IMR-90 (cell line): ENCODE data around the gene MINAR1. TPM values are rescaled to one million over a fixed set of nuclear protein-coding genes. Genes with fewer than 3 reads are reported as not detected.
"Not testable (repeated sequence)": the region's sequence is repeated elsewhere in the genome, so short reads cannot be mapped to it uniquely, and the experiment has no call there.

ENCODE experiments used
- ATAC-seq: fragments of 200-7000 bp; cut with Tn5 transposase; 2 replicates; pipeline ENCODE4 v1.9.1; 2020; ENCODE audit warnings: low read depth, mild to moderate bottlenecking, moderate library complexity
- BruUV-seq: library from RNA; stranded (reverse); fragments of 400-500 nt; replicated peaks from 2 replicates; lab custom pipeline; 2021; lab: Mats Ljungman, UMichigan
- CTCF ChIA-PET: fragments of 300-600 bp; formaldehyde crosslinking; extraction: SDS; loops from one replicate; lab custom pipeline; 2021; ENCODE audit warnings: antibody characterized with exemption; lab: Yijun Ruan, JAX
- POLR2A ChIA-PET: fragments of 300-600 bp; sonication (Branson Sonifier 250); formaldehyde crosslinking; loops from one replicate; lab custom pipeline; 2022; ENCODE audit warnings: antibody characterized with exemption; ENCODE audit not compliant: unreplicated experiment; lab: Charles Lee
- DNase-seq: peaks from one replicate; pipeline ENCODE4 v3.0.0; 2013
- H2AFZ ChIP-seq: replicated peaks from 2 replicates; pipeline ENCODE3; 2013; ENCODE audit warnings: low read length, mild to moderate bottlenecking; ENCODE audit not compliant: poor library complexity
- H2AK5ac ChIP-seq: 2 replicates; pipeline ENCODE4 v1.6.1; 2013; ENCODE audit warnings: low read depth, low read length, inconsistent platforms
- H2AK9ac ChIP-seq: replicated peaks from 2 replicates; pipeline ENCODE3; 2013; ENCODE audit warnings: mild to moderate bottlenecking, low read depth, low read length, moderate library complexity; ENCODE audit not compliant: poor library complexity
- H2BK120ac ChIP-seq: 2 replicates; pipeline ENCODE4 v1.6.1; 2013; ENCODE audit warnings: low read depth, low read length, inconsistent platforms
- H2BK15ac ChIP-seq: 3 replicates; pipeline ENCODE4 v1.6.1; 2013; ENCODE audit warnings: low read depth, low read length, inconsistent platforms
- H2BK20ac ChIP-seq: 2 replicates; pipeline ENCODE4 v1.6.1; 2013; ENCODE audit warnings: low read depth, mild to moderate bottlenecking, inconsistent platforms, low read length, moderate library complexity
- H2BK5ac ChIP-seq: 2 replicates; pipeline ENCODE4 v1.6.1; 2013; ENCODE audit warnings: mild to moderate bottlenecking, low read depth, low read length, inconsistent platforms; ENCODE audit not compliant: poor library complexity, severe bottlenecking
- H3K14ac ChIP-seq: replicated peaks from 2 replicates; pipeline ENCODE4 v1.6.1; 2013; ENCODE audit warnings: low read depth, low read length, inconsistent platforms
- H3K18ac ChIP-seq: 2 replicates; pipeline ENCODE4 v1.6.1; 2013; ENCODE audit warnings: low read depth, low read length, control low read depth
- H3K23ac ChIP-seq: 2 replicates; pipeline ENCODE4 v1.6.1; 2013; ENCODE audit warnings: low read depth, low read length, inconsistent platforms
- H3K27ac ChIP-seq: 2 replicates; pipeline ENCODE4 v1.5.1; 2013; ENCODE audit warnings: mild to moderate bottlenecking, control low read depth, low read length; ENCODE audit not compliant: insufficient read depth
- H3K27me3 ChIP-seq: 2 replicates; pipeline ENCODE4 v1.6.1; 2013; ENCODE audit warnings: low read length; ENCODE audit not compliant: control insufficient read depth, insufficient read depth
- H3K36me3 ChIP-seq: 2 replicates; pipeline ENCODE4 v1.6.1; 2013; ENCODE audit warnings: low read length, mixed read lengths; ENCODE audit not compliant: control insufficient read depth, insufficient read depth
- H3K4ac ChIP-seq: 2 replicates; pipeline ENCODE4 v1.6.1; 2013; ENCODE audit warnings: low read depth, low read length, inconsistent platforms
- H3K4me1 ChIP-seq: 2 replicates; pipeline ENCODE4 v1.6.1; 2013; ENCODE audit warnings: low read length, mixed read lengths; ENCODE audit not compliant: control insufficient read depth, insufficient read depth
- H3K4me2 ChIP-seq: 2 replicates; pipeline ENCODE4 v1.6.1; 2013; ENCODE audit warnings: low read depth, mild to moderate bottlenecking, control low read depth, low read length, moderate library complexity
- H3K4me3 ChIP-seq: 2 replicates; pipeline ENCODE4 v1.5.1; 2013; ENCODE audit warnings: low read depth, mild to moderate bottlenecking, control low read depth, low read length, moderate library complexity; ENCODE audit not compliant: insufficient read depth
- H3K56ac ChIP-seq: 2 replicates; pipeline ENCODE4 v1.6.1; 2013; ENCODE audit warnings: low read length, inconsistent platforms; ENCODE audit not compliant: insufficient read depth; ENCODE audit errors: extremely low read depth
- H3K79me1 ChIP-seq, 2 experiments: 2 replicates each; pipeline ENCODE4 v1.6.1; 2013; ENCODE audit warnings: low read length in 2 of 2, inconsistent platforms in 1 of 2, low read depth in 1 of 2
- H3K9ac ChIP-seq: 2 replicates; pipeline ENCODE4 v1.6.1; 2013; ENCODE audit warnings: low read depth, low read length, control low read depth
- H3K9me1 ChIP-seq: 2 replicates; pipeline ENCODE4 v1.6.1; 2013; ENCODE audit warnings: low read length, inconsistent platforms; ENCODE audit not compliant: insufficient read depth
- H3K9me3 ChIP-seq: 2 replicates; pipeline ENCODE4 v1.6.1; 2013; ENCODE audit warnings: low read length; ENCODE audit not compliant: control insufficient read depth, insufficient read depth
- H4K20me1 ChIP-seq: 2 replicates; pipeline ENCODE4 v1.6.1; 2013; ENCODE audit warnings: low read length, inconsistent platforms; ENCODE audit not compliant: insufficient read depth
- H4K5ac ChIP-seq: 2 replicates; pipeline ENCODE4 v1.6.1; 2013; ENCODE audit warnings: mild to moderate bottlenecking, low read depth, low read length, control low read depth
- H4K8ac ChIP-seq, 2 experiments: 2 replicates each; pipeline ENCODE4 v1.6.1; 2013; ENCODE audit warnings: low read depth in 2 of 2, low read length in 2 of 2, control low read depth in 1 of 2, inconsistent platforms in 1 of 2
- H4K91ac ChIP-seq: 2 replicates; pipeline ENCODE4 v1.6.1; 2013; ENCODE audit warnings: low read depth, low read length, inconsistent platforms; ENCODE audit not compliant: insufficient read depth
- CHD1 ChIP-seq: IDR thresholded peaks from 2 replicates; pipeline ENCODE4 v1.6.1; 2012; ENCODE audit warnings: low read depth, low read length, improper control_type of control experiment
- MAZ ChIP-seq: IDR thresholded peaks from 2 replicates; pipeline ENCODE4 v1.6.1; 2012; ENCODE audit warnings: low read depth, mild to moderate bottlenecking, low read length, improper control_type of control experiment, moderate library complexity, borderline replicate concordance
- NFE2L2 ChIP-seq: fragments of 150-350 bp; IDR thresholded peaks from 2 replicates; pipeline ENCODE4 v1.6.1; 2016; ENCODE audit warnings: low read depth, mild to moderate bottlenecking, low read length
- POLR2A ChIP-seq: IDR thresholded peaks from 2 replicates; pipeline ENCODE4 v1.6.1; 2012; ENCODE audit warnings: mild to moderate bottlenecking, low read depth, low read length
- WGBS, 2 experiments: methylation state at CpG; one replicate each; pipeline versions ENCODE4 v1.1.5 to v1.1.7; 2013; ENCODE audit warnings: missing lambda C conversion rate in 2 of 2; ENCODE audit not compliant: insufficient read length in 1 of 2; ENCODE audit errors: extremely low coverage in 2 of 2; 5-methylcytosine and 5-hydroxymethylcytosine counted together
- dilution Hi-C: fragments of 300-500 bp; cut with HindIII; formaldehyde crosslinking; loops from one replicate; pipeline ENCODE4 v1.14.3; 2018; ENCODE audit warnings: low sequenced_read_pairs; ENCODE audit not compliant: unreplicated experiment
- in situ Hi-C: fragments of 300-500 bp; cut with MboI; formaldehyde crosslinking; loops from 3 replicates; pipeline ENCODE4 v1.14.3; 2019; ENCODE audit warnings: low sequenced_read_pairs, inconsistent platforms, mixed read lengths
- intact Hi-C: fragments of 100-400 bp; cut with micrococcal nuclease; formaldehyde crosslinking; loops from 2 replicates; pipeline ENCODE4 v1.10.0; 2022
- polyA plus RNA-seq, 3 experiments: library from polyadenylated mRNA; depleted of rRNA; stranded (reverse); fragments of >200 nt; gene quantifications; 2 replicates each; pipeline ENCODE4 v1.2.3, GENCODE V29; 2012; ENCODE audit warnings: low replicate concordance in 1 of 3
- total RNA-seq: library from RNA; depleted of rRNA; stranded (reverse); fragments of >200 nt; gene quantifications from 2 replicates; pipeline ENCODE4 v1.2.3, GENCODE V29; 2012

MINAR1 gene
- total and polyA plus RNA-seq, 2 of the 4 experiments (the other 2 are of a cell fraction) = 0.65 to 1.6 TPM

DNA sequence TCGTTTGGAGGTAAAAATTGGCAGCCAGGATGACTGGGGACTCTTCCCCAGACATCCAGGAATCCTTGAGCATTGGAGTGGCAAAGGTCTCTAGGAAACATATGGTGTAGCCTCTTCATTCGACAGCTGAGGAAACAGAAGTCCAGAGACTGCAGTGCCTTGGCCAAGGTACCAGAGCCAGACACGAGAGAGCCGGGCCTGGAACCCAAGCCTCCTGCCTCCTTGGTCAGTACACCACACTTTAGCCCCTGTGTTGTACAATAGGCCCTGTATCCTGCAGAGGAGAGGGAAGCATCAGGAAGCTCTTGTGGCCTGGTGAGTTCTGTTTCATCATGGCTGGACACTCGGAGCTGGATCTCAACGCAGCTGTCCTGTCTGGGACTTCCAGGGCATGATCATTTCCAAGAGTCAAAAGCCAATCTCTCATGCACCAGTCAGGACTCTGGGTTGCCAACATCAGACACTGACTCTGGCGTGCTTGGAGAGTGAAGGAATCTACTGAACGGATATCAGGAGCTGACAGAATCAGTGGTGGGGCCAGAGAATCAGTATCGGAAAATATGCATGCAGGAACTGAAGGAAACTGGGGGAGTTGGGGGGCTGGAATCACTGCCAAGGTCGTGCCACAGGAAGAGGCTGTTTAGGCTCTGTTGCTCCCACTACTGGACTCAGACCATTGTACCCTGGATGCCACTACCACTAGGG, 6.4 kb upstream of the MINAR1 start:
- dilution Hi-C loops = no loop called here
- H2BK5ac ChIP-seq = no peak overlapping the region
- in situ Hi-C loops = no loop called here
- no peak overlapping the region for H3K14ac ChIP-seq
- no peaks in the 10 kb centered on the region; the same call in 1 of the 2 replicates for H4K20me1 ChIP-seq
- H3K23ac ChIP-seq = no peak overlapping the region
- H3K4me2 ChIP-seq = no peak overlapping the region
- no peak overlapping the region for H3K4ac ChIP-seq
- intact Hi-C loops = no loop called here
- H3K4me1 ChIP-seq = no peaks in the 10 kb centered on the region
- H4K91ac ChIP-seq = no peak overlapping the region
- H3K79me1 ChIP-seq = no peaks in the 10 kb centered on the region
- H3K27me3 ChIP-seq = peaks cover 12% of the 10 kb centered on the region
- H2BK120ac ChIP-seq = no peak overlapping the region
- H4K8ac ChIP-seq = no peak overlapping the region
- no peak for TF ChIP-seq NFE2L2
- TF ChIP-seq POLR2A = no peak
- no peak for TF ChIP-seq CHD1
- no peak for TF ChIP-seq MAZ
- no peak overlapping the region for H3K27ac ChIP-seq
- no peak overlapping the region for H3K18ac ChIP-seq
- H3K9ac ChIP-seq = no peak overlapping the region
- DNase-seq (no peak), ATAC-seq (no peak)
- ChIA-PET POLR2A (no interaction called here), CTCF (no interaction called here)
- H2AK9ac ChIP-seq = peak overlapping the region; percentile 9
- no peak overlapping the region for H4K5ac ChIP-seq
- no peak overlapping the region for H3K4me3 ChIP-seq
- no peak overlapping the region for H2BK20ac ChIP-seq
- no peak overlapping the region for H2AK5ac ChIP-seq
- H3K36me3 ChIP-seq = no peaks in the 10 kb centered on the region
- no peak overlapping the region for H3K56ac ChIP-seq
- no peak overlapping the region for H2BK15ac ChIP-seq
- WGBS, 2 experiments = 60% methylated on average over 1 of the region's 10 CpGs; no CpG with 5 or more reads in 1 of the 2 experiments
- H2AFZ ChIP-seq = no peak overlapping the region
- no peaks in the 10 kb centered on the region for H3K9me3 ChIP-seq
- no TSS peak for BruUV-seq
- no peaks in the 10 kb centered on the region for H3K9me1 ChIP-seq

DNA sequence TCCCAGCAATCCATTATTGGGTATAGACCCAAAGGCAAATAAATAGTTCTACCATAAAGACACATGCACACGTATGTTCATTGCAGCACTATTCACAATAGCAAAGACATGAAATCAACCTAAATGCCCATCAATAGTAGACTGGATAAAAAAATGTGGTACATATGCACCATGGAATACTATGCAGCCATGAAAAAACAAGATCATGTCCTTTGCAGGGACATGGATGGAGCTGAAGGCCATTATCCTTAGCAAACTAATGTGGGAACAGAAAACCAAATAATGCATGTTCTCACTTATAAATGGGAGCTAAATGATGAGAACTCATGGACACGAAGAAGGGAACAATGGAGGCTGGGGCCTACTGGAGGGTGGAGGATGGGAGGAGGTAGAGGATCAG, 5.2 kb upstream of the MINAR1 start:
- not testable (repeated sequence) for H2BK5ac ChIP-seq
- CTCF ChIA-PET = interaction anchor here (0.5 kb wide), 1 partner anchor 291 kb away, joined by 3 read pairs; no protein-coding TSS in a partner anchor

More for the DNA sequence above, 5.2 kb upstream of the MINAR1 start:
- H3K18ac ChIP-seq, dilution Hi-C loops, H2BK20ac ChIP-seq, H3K9me3 ChIP-seq, H4K8ac ChIP-seq, H2AFZ ChIP-seq, H4K91ac ChIP-seq, DNase-seq, intact Hi-C loops, H3K4me2 ChIP-seq, H2BK15ac ChIP-seq, H3K4ac ChIP-seq, H4K5ac ChIP-seq, H3K9ac ChIP-seq, in situ Hi-C loops, H3K56ac ChIP-seq, H3K4me3 ChIP-seq, H2BK120ac ChIP-seq, H3K79me1 ChIP-seq, H3K9me1 ChIP-seq, H3K36me3 ChIP-seq, H3K23ac ChIP-seq, H2AK9ac ChIP-seq, H2AK5ac ChIP-seq, ATAC-seq, H4K20me1 ChIP-seq, POLR2A ChIA-PET, H3K27ac ChIP-seq, H3K4me1 ChIP-seq, BruUV-seq, H3K14ac ChIP-seq: not testable (repeated sequence)
- no CpG with 5 or more reads among the region's 2 CpGs for WGBS, 2 experiments
- H3K27me3 ChIP-seq = peaks cover 17% of the 10 kb centered on the region
